ENCODE measurements around the gene FAM219B.
"Not testable (repeated sequence)": the region's sequence is repeated elsewhere in the genome, so short reads cannot be mapped to it uniquely, and the experiment has no call there.

FAM219B gene

GRCh38 chr15:74902295-74903075 is 4.2 kb downstream of the FAM219B start:
- DNase-seq = no peak

DNA sequence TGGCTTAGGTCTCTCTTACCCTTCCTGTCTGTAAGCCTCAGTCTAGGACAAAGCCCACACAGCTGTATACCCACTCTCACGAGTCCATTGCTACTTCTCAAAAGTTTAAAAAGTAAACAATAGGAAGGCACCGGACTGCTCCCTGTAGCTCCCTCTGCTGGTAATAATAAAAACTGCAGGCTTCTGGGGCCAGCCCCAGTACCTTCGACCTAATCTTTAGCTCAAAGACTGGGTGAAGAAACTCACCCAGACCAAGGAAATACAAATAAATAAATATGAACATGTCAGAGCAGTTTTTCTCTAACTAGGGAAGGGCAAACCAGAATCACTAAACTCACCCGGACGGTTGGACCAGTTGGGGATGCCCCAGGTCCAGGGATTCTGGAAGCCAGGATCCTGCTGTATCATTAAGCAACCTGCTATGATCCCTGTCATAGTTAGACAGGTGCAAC is 5.0 kb downstream of the FAM219B start:
- no peak for DNase-seq

GRCh38 chr15:74897300-74897701 is 9.3 kb downstream of the FAM219B start:
- no peak for DNase-seq

DNA sequence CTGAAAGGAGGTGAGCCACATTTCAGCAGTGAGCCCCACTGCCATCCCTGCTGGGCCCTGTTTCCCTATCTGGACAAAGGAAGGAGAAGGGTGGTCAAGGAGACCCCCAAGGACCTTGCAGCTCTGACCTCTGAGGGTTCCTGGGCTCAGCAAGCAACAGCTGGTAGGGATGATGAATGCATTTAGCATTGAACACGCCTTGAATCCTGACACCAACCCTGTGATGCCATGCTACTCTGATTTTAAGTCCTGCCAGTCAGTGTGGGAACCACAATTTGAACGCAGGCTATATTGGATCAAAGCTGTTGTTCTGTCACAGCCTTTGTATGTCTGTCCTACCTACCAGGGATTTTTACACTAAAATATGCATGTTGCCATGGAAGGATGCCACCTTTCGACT is 10.3 kb downstream of the FAM219B start:
- no peak for DNase-seq

DNA sequence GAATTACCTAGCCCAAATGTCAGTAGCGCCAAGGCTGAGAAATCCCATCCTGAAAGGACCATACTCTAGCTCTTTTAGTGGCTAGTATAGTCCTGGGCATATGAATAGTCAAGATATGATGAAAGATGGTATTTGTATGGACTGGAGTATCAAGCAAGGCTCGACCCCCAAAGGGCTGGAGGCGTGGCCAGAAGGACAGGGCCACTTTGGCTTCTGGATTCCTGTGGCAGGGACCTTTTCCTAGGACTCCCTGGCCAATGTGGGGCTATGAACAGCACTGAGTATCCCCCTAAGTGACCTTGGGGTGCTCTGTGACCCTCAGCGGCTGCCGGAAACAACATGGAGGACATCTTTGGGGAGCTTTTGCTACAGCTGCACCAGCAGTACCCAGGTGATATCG is 10.8 kb downstream of the FAM219B start:
- no peak for DNase-seq

DNA sequence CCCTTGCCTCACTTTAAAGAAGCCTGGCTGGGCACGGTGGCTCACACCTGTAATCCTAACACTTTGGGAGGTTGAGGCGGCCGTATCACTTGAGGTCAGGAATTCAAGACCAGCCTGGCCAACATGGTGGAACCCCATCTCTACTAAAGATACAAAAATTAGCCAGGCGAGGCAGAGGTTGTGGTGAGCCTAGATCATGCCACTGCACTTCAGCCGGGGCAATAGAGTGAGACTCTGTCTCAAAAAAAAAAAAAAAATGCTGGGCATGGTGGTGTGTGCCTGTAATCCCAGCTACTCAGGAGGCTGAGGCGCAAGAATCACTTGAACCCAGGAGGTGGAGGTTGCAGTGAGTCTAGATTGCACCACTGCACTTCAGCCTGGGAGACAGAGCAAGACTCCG is 12.3 kb downstream of the FAM219B start:
- not testable (repeated sequence) for DNase-seq

DNA sequence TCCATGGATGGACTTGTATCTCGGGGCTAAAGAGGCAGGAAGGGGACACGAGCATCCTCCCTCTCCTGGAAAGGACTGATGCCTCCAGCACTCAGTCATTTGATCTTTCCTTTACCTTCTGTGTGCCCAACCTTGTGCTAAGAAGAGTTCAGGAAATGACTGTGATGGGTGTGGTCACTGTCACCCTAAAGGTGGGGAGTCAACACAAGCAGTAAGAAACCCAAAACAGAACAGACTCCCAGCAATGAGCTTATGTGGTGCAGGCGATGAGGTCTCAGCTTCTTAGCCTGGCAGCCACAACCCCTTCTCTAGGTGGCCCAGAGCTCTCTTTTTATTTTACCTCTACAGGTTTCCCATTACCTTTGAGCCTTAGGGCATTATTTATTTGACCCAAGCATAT is 13.0 kb downstream of the FAM219B start:
- no peak for DNase-seq

GRCh38 chr15:74892931-74893330 is 13.7 kb downstream of the FAM219B start:
- DNase-seq = no peak

- no peak for DNase-seq
Measured at GRCh38 chr15:74892313-74892712, 14.3 kb downstream of the FAM219B start.

GRCh38 chr15:74891469-74891868 is 15.2 kb downstream of the FAM219B start:
- no peak for DNase-seq

GRCh38 chr15:74890665-74890960 is 16.0 kb downstream of the FAM219B start:
- no peak for DNase-seq

DNA sequence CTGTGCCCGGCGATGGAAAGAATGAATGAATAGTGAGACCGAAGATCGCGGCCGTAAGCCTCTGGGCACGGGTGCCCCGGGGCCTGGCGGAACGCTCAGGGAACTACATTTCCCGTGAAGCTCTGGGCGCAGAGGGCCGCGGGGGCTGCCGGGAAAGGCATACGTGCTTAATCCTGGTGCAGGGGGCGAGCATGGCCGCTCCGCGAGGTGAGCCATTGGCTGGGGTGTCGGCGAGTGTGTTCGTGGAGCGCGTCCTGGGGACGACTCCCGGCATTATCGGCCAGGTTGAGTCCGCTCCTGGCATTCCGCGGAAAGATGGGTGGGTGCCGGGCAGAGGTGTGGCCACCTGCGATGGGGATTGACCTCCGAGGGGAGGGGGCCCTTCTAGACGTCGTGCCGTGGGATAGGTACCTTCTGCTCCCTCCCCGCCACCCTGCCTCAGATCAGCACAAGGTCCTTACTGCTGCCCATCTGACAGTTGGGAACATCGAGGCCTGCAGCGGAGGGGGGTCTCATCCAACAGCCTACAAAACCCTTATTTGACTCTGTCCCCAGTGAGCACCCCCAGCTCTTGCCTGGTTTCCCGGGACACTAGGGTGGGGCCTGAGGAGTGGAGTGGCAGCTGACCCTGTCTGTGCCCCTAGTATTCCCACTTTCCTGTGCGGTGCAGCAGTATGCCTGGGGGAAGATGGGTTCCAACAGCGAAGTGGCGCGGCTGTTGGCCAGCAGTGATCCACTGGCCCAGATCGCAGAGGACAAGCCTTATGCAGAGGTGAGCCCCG is 16.6 kb downstream of the FAM219B start, which contains the start of gene MPI:
MPI (plus strand) TSS at position 160 of the 782 bp plus-strand sequence; CDS start at position 192, 32 bp downstream.
- DNase-seq = peak; percentile 75

DNA sequence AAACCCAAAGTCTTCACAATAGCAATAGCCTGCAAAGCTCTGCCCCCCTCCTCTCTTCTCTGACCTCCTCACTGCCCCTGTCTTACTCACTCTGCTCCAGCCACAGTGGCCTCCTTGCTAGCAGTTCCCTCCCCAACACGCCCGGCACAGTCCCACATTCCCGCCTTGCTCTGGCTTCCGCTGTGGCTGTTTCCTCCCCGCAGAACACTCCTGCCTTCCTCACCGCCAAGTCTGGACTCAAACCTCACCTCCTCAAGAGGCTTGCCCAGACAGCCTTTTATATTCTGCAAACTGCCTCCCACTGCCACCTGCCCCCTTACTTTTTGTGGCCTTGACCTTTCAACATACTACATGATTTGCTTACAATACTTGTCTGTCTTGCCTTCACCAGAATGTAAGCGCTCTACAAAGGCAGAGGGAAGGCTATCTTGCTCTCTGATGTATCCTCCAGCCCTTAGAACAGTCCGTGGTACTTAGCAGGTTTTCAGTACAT is 17.2 kb downstream of the FAM219B start:
- no peak for DNase-seq

- DNase-seq = no peak
Measured at GRCh38 chr15:74888716-74889115, 17.9 kb downstream of the FAM219B start.

GRCh38 chr15:74887537-74888193 is 19.0 kb downstream of the FAM219B start:
- not testable (repeated sequence) for DNase-seq

DNA sequence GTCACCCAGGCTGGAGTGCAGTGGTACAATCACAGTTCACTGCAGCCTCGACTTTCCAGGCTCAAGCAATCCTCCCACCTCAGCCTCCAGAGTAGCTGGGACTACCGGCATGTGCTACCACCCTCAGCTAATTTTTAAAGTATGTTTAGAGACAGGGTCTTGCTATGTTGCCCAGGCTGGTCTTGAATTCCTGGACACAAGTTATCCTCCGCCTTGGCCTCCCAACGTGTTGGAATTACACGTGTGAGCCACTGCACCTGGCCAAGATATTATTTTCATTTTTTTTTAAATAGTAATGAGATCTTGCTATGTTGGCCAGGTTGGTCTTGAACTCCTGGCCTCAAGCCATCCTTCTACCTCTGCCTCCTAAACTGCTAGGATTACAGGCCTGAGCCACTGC is 21.2 kb downstream of the FAM219B start:
- DNase-seq = no peak

DNA sequence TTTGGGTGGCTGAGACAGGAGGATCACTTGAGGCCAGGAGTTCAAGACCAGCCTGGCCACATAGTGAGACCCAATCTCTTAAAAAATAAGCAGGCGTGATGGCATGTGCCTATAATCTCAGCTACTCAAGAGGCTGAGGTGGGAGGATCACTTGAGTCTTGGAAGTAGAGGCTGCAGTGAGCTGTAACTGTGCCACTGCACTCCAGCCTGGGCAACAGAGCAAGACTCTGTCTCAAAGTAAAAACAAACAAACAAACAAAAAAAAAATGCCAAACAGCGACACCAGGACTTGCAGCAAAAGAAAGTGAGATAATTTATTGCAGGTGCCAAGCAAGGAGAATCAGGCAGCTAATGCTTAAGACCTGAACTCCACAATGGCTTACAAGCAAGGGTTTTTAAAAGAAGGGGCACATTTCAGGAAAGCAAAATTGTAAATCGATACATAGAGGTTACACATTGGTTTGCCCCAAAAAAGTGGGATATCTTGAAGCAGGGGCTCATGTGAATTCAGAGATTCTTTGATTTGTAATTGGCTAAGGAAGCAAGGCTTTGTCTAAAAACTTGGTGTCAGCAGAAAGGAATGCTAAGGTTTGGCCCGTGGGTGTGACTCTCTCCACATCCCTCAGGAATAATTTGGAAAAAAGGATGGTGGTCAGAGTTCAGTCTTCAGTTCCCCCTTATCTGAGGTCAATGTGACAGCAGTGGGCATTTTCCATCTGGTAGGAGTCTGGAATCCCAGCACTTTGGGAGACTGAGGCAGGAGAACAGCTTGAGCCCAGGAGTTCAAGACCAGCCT is 22.0 kb downstream of the FAM219B start:
- no peak for DNase-seq

- DNase-seq = no peak
Measured at GRCh38 chr15:74882528-74882927, 24.1 kb downstream of the FAM219B start.

DNA sequence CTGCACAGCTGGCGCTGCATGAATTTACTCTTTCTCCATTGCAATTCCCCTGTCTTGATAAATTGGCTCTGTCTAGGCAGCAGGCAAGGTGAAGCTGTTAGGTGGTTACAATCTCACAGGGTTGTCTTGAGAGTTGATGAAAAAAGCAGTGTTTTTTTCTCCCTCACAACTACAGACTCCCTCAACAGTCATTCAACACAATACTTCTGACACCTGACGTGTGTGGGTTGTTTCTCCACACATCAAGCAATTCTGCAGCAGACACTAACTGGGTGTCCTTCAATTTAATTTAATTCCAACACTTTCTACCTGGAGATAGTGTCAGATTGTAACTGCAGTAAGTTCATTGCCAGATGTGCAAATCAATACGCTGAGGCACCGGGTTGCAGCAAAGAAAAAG is 28.4 kb downstream of the FAM219B start:
- no peak for DNase-seq

GRCh38 chr15:74873756-74874424 is 32.8 kb downstream of the FAM219B start:
- no peak for DNase-seq

GRCh38 chr15:74873036-74873755 is 33.5 kb downstream of the FAM219B start, which contains the start of gene SCAMP2:
TSS of gene SCAMP2 (minus strand) at chr15:74873365. CDS start at chr15:74873255, 110 bp downstream.
- DNase-seq = peak; percentile 79

Measured in activated gamma-delta T cell (primary cell).